GM12875 (cell line): ENCODE results near the gene SMOC2.

Experiments
- H3K4me3 ChIP-seq: one replicate; pipeline ENCODE4 v1.5.1; 2011; ENCODE audit warnings: low read depth, low read length, control low read depth
- CTCF ChIP-seq: IDR thresholded peaks from 2 replicates; pipeline ENCODE4 v1.5.1; 2011; ENCODE audit warnings: low read depth, mild to moderate bottlenecking, control low read depth, inconsistent platforms, low read length, moderate library complexity, borderline replicate concordance; ENCODE audit not compliant: insufficient read depth

The SMOC2 gene

GRCh38 chr6:168525926-168526630 lies 85.1 kb downstream of the SMOC2 start:
- no peak for TF ChIP-seq CTCF
- no peak overlapping the region for H3K4me3 ChIP-seq

GRCh38 chr6:168526841-168527281 lies 85.9 kb downstream of the SMOC2 start:
- no peak for TF ChIP-seq CTCF
- no peak overlapping the region for H3K4me3 ChIP-seq

- H3K4me3 ChIP-seq: no peak overlapping the region
- no peak for TF ChIP-seq CTCF
These were observed 86.6 kb downstream of the SMOC2 start for GRCh38 chr6:168527451-168528210.

- TF ChIP-seq CTCF: no peak
- no peak overlapping the region for H3K4me3 ChIP-seq
These were observed 87.6 kb downstream of the SMOC2 start for GRCh38 chr6:168528474-168529095.

- no peak for TF ChIP-seq CTCF
These were observed 88.2 kb downstream of the SMOC2 start for GRCh38 chr6:168529214-168529613.

GRCh38 chr6:168530653-168531071 lies 89.7 kb downstream of the SMOC2 start:
- no peak for TF ChIP-seq CTCF

More at GRCh38 chr6:168529214-168529613, 88.2 kb downstream of the SMOC2 start:
- no peak overlapping the region for H3K4me3 ChIP-seq

GRCh38 chr6:168532070-168532469 lies 91.1 kb downstream of the SMOC2 start:
- TF ChIP-seq CTCF: no peak
- H3K4me3 ChIP-seq: no peak overlapping the region

More at GRCh38 chr6:168530653-168531071, 89.7 kb downstream of the SMOC2 start:
- no peak overlapping the region for H3K4me3 ChIP-seq
